ENCODE data around the gene KRT40. TPM values are rescaled to one million over a fixed set of nuclear protein-coding genes. Genes with fewer than 3 reads are reported as not detected.

Gene KRT40
- total and polyA plus RNA-seq, 10 of the 15 experiments (the other 5 are each of a cell fraction or from before 2014, with no cell fraction given) = not detected

- BruUV-seq (replicated peaks) = no TSS peak
- CTCF ChIA-PET = interaction anchor here (0.8 kb wide), 1 partner anchor 45 kb away, joined by 3 read pairs; no protein-coding TSS in a partner anchor
- FAIRE-seq = no peak
Measured at GRCh38 chr17:41009301-41009760, 25.2 kb upstream of the KRT40 start.

More at GRCh38 chr17:41009301-41009760, 25.2 kb upstream of the KRT40 start:
- H3K27ac ChIP-seq (ENCODE audit: control insufficient read depth, insufficient read depth) = no peak overlapping the region
- no peaks in the 10 kb centered on the region for H3K4me1 ChIP-seq (ENCODE audit: control insufficient read depth, insufficient read depth, low read length)
- ChIA-PET POLR2A (no interaction called here), RAD21 (ENCODE audit: unreplicated experiment) (no interaction called here), SMC1A (ENCODE audit: uncharacterized antibody, unreplicated experiment) (no interaction called here)
- peaks cover 0 to 3% of the 10 kb centered on the region in 2 experiments; a peak in 2 of 4 replicates for H3K27me3 ChIP-seq (replicated peaks in 1 of 2; ENCODE audit: control insufficient read depth in 2 of 2, insufficient read depth in 2 of 2, low read length in 1 of 2)
- 4% methylated on average over 4 of the region's 4 CpGs for WGBS (ENCODE audit: insufficient coverage, insufficient replicate concordance, low lambda C conversion rate, missing lambda C conversion rate)
- no peak overlapping the region for H3K9ac ChIP-seq (ENCODE audit: control insufficient read depth, insufficient read depth, low read length)
- ATAC-seq = no peak
- no peaks in the 10 kb centered on the region for H3K79me2 ChIP-seq (ENCODE audit: control insufficient read depth, insufficient read depth, low read length)
- in situ Hi-C loops (cut with MboI) (no loop called here), intact Hi-C loops (cut with micrococcal nuclease; ENCODE audit: unreplicated experiment) (no loop called here)
- DNase-seq (ENCODE audit: low read depth, low spot score) = no peak
- no peak overlapping the region for H3K4me3 ChIP-seq
- H3K4me2 ChIP-seq (ENCODE audit: control insufficient read depth, insufficient read depth) = no peak overlapping the region
- no peak for TF ChIP-seq TAF1 (IDR thresholded peaks at IDR 0.05; ENCODE audit: borderline replicate concordance, low read depth, low read length)
- no peak for TF ChIP-seq CBX5 (IDR thresholded peaks at IDR 0.05; ENCODE audit: low read depth)
- TF ChIP-seq CEBPZ (IDR thresholded peaks at IDR 0.05; ENCODE audit: low read depth, low read length) = no peak
- TF ChIP-seq ZNF24 (IDR thresholded peaks at IDR 0.05) = no peak
- no peak for TF ChIP-seq KLF5 (IDR thresholded peaks at IDR 0.05; ENCODE audit: partially characterized antibody)
- TF ChIP-seq ZNF687 (IDR thresholded peaks at IDR 0.05) = no peak
- no peak for TF ChIP-seq CHD2 (IDR thresholded peaks at IDR 0.05; ENCODE audit: borderline replicate concordance, low read depth, low read length)
- TF ChIP-seq GATAD2B (conservative IDR thresholded peaks at IDR 0.05; ENCODE audit: low read depth) = no peak
- no peak for TF ChIP-seq SKIL (IDR thresholded peaks at IDR 0.05; ENCODE audit: low read depth, poor library complexity, severe bottlenecking)
- no peak for TF ChIP-seq MTA2 (IDR thresholded peaks at IDR 0.05; ENCODE audit: low read depth)
- TF ChIP-seq SRF (IDR thresholded peaks at IDR 0.05; ENCODE audit: low read depth in 2 of 2, low read length in 2 of 2) = no peak
- no peak for TF ChIP-seq IKZF2 (IDR thresholded peaks at IDR 0.05)
- no peak for TF ChIP-seq SUZ12 (IDR thresholded peaks at IDR 0.05; ENCODE audit: unreplicated experiment)
- no peak overlapping the region for H2AFZ ChIP-seq (ENCODE audit: control insufficient read depth, low read depth, low read length)
- no peaks in the 10 kb centered on the region for H3K36me3 ChIP-seq (ENCODE audit: control insufficient read depth in 2 of 2, insufficient read depth in 2 of 2, low read length in 1 of 2)
- H4K20me1 ChIP-seq (ENCODE audit: control insufficient read depth, insufficient read depth) = no peaks in the 10 kb centered on the region
- no peaks in the 10 kb centered on the region for H3K9me3 ChIP-seq (replicated peaks; ENCODE audit: control insufficient read depth, insufficient read depth, low read length)
